ENCODE data around the gene SPON1. TPM values are rescaled to one million over a fixed set of nuclear protein-coding genes. Genes with fewer than 3 reads are reported as not detected.

SPON1 gene
- total RNA-seq, 2 donors from 2014 or later = 9.3 to 26.7 TPM

- intact Hi-C loops (cut with DNase I) = no loop called here
- no peaks in the 10 kb centered on the region for H3K27me3 ChIP-seq
- DNase-seq (no peak), ATAC-seq (no peak)
- H3K9me3 ChIP-seq = no peaks in the 10 kb centered on the region
- no peak overlapping the region for H3K27ac ChIP-seq
- no peaks in the 10 kb centered on the region for H3K36me3 ChIP-seq (replicated peaks in 1 of 2; ENCODE audit: insufficient read depth in 1 of 2, low read depth in 2 of 2)
- H3K4me3 ChIP-seq = no peak overlapping the region
- H3K4me1 ChIP-seq = peaks cover 7% of the 10 kb centered on the region
- 30 to 32% methylated on average over 1 of the region's 1 CpG for WGBS, 2 donors
- TF ChIP-seq CTCF (IDR thresholded peaks at IDR 0.05) (no peak), POLR2A (IDR thresholded peaks at IDR 0.05) (no peak)
These were observed 151.7 kb downstream of the SPON1 start for GRCh38 chr11:14114269-14114668.

GRCh38 chr11:14114786-14115185, 152.3 kb downstream of the SPON1 start:
- Histone ChIP-seq H3K4me3 (no peak overlapping the region), H3K27me3 (no peaks in the 10 kb centered on the region), H3K27ac (no peak overlapping the region), H3K4me1 (peaks cover 7% of the 10 kb centered on the region), H3K36me3 (replicated peaks in 1 of 2; ENCODE audit: insufficient read depth in 1 of 2, low read depth in 2 of 2) (no peaks in the 10 kb centered on the region), H3K9me3 (no peaks in the 10 kb centered on the region)
- TF ChIP-seq POLR2A (IDR thresholded peaks at IDR 0.05) (no peak), CTCF (IDR thresholded peaks at IDR 0.05) (no peak)
- 64 to 67% methylated on average over 2 of the region's 2 CpGs for WGBS, 2 donors
- ATAC-seq (no peak), DNase-seq (no peak)
- intact Hi-C loops (cut with DNase I) = no loop called here

- H3K36me3 ChIP-seq (replicated peaks in 1 of 2; ENCODE audit: insufficient read depth in 1 of 2, low read depth in 2 of 2) = no peaks in the 10 kb centered on the region
- peaks cover 7% of the 10 kb centered on the region for H3K4me1 ChIP-seq
- no peak overlapping the region for H3K27ac ChIP-seq
- no peaks in the 10 kb centered on the region for H3K27me3 ChIP-seq
- intact Hi-C loops (cut with DNase I) = no loop called here
- ATAC-seq (no peak), DNase-seq (no peak)
- H3K4me3 ChIP-seq = no peak overlapping the region
- no peaks in the 10 kb centered on the region for H3K9me3 ChIP-seq
- TF ChIP-seq POLR2A (IDR thresholded peaks at IDR 0.05) = no peak
- TF ChIP-seq CTCF (IDR thresholded peaks at IDR 0.05) = no peak
- 16 to 26% methylated on average over 1 of the region's 1 CpG for WGBS, 2 donors
These were observed 155.1 kb downstream of the SPON1 start for GRCh38 chr11:14117632-14118031.

GRCh38 chr11:14118072-14118471, 155.5 kb downstream of the SPON1 start:
- Histone ChIP-seq H3K4me3 (no peak overlapping the region), H3K9me3 (no peaks in the 10 kb centered on the region), H3K36me3 (replicated peaks in 1 of 2; ENCODE audit: insufficient read depth in 1 of 2, low read depth in 2 of 2) (no peaks in the 10 kb centered on the region), H3K4me1 (peaks cover 7% of the 10 kb centered on the region), H3K27me3 (no peaks in the 10 kb centered on the region), H3K27ac (no peak overlapping the region)
- WGBS, 2 donors = 0 to 36% methylated on average over 1 of the region's 1 CpG
- intact Hi-C loops (cut with DNase I) = no loop called here
- TF ChIP-seq POLR2A (IDR thresholded peaks at IDR 0.05) = no peak
- TF ChIP-seq CTCF (IDR thresholded peaks at IDR 0.05) = no peak
- ATAC-seq (no peak), DNase-seq (no peak)

- Histone ChIP-seq H3K4me3 (no peak overlapping the region), H3K27ac (no peak overlapping the region), H3K27me3 (no peaks in the 10 kb centered on the region), H3K4me1 (peaks cover 7% of the 10 kb centered on the region), H3K36me3 (replicated peaks in 1 of 2; ENCODE audit: insufficient read depth in 1 of 2, low read depth in 2 of 2) (no peaks in the 10 kb centered on the region), H3K9me3 (no peaks in the 10 kb centered on the region)
- ATAC-seq (no peak), DNase-seq (no peak)
- intact Hi-C loops (cut with DNase I) = no loop called here
- WGBS, 2 donors = 84 to 88% methylated on average over 2 of the region's 2 CpGs
- TF ChIP-seq CTCF (IDR thresholded peaks at IDR 0.05) (no peak), POLR2A (IDR thresholded peaks at IDR 0.05) (no peak)
These were observed 156.8 kb downstream of the SPON1 start for GRCh38 chr11:14119357-14119756.
